Measurements from ENCODE around the gene SLC9A9.

Gene SLC9A9

DNA sequence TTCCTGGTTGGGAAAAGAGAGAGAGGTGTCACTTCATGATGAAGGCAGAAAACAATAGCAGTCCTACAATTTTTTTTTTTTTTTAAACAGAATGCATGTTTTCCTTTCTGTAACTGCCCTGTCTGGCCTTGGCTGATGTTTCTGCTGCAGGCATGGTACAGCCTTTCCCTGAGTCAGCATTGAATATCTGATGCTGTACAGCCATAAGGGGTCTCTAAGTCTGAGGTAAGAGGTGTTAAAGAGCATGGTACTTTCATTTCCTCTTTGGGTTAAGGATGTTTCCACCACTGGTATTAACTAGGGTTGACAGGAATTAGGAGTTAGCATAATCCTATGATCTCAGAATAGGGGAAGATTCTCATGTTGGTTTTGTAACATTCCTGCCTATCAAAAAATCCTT, 581.3 kb downstream of the SLC9A9 start:
- no peak for DNase-seq

DNA sequence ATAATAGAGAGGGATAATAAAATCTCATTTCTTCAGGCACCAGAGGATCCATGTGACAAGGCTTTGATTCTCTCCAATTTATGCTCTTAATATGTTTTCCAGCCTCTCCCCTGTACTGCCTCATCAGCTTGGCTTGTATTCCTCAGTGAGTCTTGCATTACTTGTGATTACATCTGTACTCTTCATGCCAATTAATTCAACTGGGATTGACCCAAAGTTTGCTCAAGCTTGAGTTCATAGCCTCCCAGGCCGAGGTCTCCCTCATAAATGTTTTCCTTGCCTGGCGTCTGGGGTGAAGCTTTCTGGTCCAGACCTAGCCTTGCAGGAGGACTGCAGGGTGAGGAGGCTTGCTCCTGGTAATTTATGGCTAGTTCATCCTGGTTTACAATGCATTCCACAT, 581.8 kb downstream of the SLC9A9 start:
- DNase-seq = no peak

DNA sequence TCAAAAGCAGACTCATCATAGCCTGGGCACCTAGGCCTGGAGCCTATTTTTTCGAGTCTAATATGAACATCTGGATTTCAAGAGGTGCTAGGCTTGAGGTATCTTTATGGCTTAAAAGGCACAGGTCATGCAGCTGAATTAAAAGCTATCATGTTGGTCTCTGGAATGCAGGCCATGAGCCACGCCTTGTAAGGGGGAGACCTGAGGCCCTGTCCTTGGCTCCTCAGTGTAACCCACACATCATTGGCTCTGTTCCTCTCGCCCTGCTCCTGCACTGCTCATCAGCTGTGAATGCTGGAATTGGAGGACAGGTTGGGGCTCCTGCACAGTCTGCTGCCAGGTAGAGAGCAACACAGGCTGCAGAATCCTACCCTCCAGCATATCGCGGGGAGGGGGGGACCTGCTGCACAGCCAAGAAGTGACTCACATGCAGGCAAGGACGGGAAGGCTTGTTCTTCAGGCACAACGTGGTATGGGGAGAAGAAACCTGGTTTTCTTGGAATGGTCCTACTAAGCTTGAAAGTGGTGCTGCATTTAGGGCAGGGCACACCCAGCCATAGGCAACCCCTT, 582.7 kb downstream of the SLC9A9 start:
- no peak for DNase-seq

GRCh38 chr3:143263852-143264513, 584.3 kb downstream of the SLC9A9 start:
- no peak for DNase-seq

DNA sequence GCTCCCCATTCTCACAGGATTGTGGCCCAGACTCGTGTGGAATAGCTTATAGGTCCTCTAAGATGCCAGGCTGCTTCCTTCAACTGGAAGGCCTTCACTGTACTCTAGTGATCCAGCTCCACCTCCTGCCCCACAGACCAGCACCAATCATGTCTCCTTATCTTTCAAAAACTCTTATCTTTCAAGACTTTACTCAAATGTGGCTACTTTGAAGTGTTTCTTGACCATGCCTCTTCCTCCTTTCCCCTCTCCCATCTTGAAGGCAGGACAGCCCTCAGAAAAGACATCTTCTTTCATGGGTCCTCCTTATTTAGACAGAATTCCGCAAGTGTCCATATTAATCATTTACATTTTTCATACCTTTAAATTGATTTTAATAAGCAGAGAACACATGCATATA, 586.4 kb downstream of the SLC9A9 start:
- DNase-seq = no peak

- DNase-seq = no peak
Observed at GRCh38 chr3:143258692-143259091, 589.6 kb downstream of the SLC9A9 start.

- DNase-seq = no peak
Observed at GRCh38 chr3:143256416-143256815, 591.9 kb downstream of the SLC9A9 start.

- DNase-seq = no peak
Observed at GRCh38 chr3:143255739-143256138, 592.5 kb downstream of the SLC9A9 start.

GRCh38 chr3:143252931-143253330, 595.3 kb downstream of the SLC9A9 start:
- no peak for DNase-seq

- DNase-seq = no peak
Observed at GRCh38 chr3:143249014-143249413, 599.3 kb downstream of the SLC9A9 start.

GRCh38 chr3:143247073-143247472, 601.2 kb downstream of the SLC9A9 start:
- no peak for DNase-seq

DNA sequence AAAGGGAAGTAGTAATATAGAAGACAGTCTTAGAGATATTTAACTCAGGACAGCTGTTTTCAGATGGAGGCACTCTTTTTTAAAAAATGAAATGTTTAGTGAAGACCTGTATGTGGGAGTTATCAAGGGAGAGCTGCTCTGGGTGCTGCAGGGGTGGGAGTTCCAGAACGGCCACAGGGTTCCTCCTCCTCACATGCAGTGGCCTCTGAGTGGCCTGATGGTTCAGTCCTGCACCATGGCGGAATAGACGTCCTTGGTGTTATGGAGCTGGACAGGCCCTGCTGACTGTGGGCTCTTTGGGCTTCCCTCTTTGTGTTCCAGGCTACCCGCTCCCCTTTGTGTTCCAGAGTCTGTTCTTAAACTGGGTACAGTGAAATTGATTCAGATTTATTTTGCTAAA, 602.6 kb downstream of the SLC9A9 start:
- no peak for DNase-seq

DNA sequence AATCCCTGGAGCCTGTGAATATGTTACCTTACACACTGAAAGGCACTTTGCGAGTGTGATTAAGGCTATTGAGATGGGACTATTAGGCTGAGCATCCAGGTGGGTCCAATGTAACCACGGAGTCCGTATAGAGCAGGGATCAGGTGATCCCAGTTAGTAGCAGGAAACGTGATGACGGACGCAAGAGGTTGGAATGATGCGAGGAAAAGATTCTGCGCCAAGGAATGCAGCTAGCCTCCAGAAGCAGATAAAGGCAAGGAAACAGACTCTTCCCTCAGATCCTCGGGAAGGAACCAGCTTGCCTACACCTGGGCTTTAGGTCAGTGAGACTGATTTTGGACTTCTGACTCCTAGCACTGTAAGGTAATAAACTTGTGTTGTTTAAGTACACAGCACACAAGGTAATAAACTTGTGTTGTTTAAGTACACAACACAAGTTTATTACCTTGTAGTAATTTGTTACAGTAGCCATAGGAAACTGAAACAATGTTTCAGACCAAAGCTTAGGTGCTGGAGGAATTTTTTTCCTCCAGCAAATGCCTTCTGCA, 603.7 kb downstream of the SLC9A9 start:
- no peak for DNase-seq

DNA sequence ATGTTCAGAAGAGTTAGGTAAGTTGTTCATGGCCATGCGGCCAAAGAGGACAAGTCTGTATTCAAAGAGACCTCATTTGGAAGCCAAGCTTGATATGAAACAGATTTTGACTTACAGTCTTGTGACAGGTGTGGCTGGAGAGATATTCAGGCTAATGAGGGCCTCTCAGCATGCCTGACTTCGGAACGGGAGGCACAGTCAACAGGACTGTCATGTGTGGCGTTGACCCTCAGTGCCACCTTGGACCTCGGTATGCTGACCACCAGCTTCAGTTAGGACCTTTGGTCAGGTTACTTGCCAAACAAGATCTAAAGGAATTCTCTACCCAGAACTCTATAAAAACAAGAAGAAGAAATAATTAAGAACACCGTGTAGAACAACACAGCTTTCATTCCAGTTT, 604.6 kb downstream of the SLC9A9 start:
- DNase-seq = no peak

- DNase-seq = no peak
Observed at GRCh38 chr3:143242691-143243090, 605.6 kb downstream of the SLC9A9 start.

DNA sequence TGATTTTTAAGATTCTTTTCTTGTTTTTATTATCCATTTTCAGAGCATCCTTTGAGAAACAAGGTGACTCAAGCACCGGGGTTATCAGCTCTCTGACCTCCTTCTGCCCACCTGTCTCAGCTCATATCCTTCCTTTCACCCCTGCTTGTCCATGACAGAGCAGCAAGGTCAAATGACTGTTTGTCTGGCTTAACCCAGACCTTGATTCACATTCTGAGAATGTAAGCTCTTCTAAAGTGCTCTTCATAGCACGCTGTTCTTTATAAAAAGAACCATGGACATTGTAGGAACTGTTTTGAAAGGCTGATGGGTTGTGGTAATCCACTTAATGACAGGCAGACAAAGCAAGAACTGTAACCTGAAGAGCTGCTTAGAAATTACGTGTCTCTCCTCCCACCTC, 606.2 kb downstream of the SLC9A9 start:
- DNase-seq = no peak

DNA sequence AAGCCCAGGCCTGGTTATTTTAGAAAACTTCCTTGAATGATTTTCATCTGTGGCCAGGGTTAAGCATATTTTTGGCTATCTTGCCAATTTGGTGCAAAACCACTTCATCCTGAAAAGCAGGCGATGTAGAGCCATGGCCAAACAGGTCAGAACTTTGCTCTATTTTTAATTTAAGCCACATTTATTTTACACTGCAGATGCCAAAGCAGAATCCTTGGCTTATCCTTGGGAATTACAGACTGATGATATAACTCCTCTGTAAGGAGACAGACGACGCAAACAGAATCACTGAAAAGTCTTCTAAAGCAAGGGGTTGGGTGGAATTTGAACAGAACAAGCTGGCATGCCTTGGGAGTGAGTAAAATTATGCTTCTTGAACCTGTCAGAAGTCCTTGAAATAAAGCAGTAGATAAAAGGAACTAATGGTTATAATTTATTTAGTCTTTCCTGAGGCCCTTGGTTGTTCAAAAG, 606.8 kb downstream of the SLC9A9 start:
- no peak for DNase-seq

GRCh38 chr3:143240886-143241285, 607.4 kb downstream of the SLC9A9 start:
- no peak for DNase-seq

DNA sequence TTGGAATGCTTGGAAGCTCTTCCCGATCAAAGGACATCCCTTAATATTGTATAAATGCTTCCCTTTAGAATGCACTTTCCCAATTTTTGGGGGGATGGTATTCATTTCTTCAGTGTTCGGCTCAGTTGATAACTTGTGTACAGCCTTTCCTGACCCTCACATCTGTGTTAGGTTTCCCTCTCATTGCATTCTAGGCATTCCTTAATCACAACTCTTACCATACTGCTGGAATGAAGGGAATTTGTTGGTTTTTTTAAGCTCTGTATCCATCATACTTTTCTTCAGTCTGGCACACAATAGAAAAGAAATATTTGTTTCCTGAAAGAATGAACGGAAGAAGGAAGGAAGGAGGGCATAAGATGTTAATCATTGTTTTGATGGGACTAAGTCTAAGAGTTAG, 609.2 kb downstream of the SLC9A9 start:
- DNase-seq = no peak

DNA sequence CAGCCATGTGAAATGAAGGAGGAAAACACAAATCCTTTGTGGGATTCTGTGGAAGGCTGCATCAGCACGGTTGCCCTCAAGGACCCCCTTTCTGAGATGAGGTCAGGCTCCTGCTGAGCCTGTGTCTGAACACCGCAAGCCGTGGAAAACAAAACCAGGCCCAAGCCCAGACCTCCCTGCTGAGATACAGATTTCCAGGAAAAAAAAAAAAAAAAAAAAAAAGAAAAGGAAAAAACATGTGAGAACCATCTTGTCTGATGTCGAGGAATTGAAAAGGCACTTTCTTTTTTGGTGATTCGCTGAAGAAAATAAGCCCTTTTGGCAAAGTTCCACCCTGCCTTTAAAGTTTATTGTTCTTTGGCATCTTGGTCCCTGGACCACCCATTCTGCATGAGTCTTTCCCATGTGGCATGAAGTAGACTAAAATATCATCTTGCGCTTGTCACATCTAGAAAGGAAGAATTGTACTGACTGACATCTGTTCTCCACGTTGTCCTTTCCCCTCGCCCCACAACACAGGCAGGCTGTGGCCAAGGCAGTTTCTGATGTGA, 611.1 kb downstream of the SLC9A9 start:
- DNase-seq = no peak

GRCh38 chr3:143236226-143236964, 611.9 kb downstream of the SLC9A9 start:
- no peak for DNase-seq

GRCh38 chr3:143235614-143236204, 612.6 kb downstream of the SLC9A9 start:
- no peak for DNase-seq

DNA sequence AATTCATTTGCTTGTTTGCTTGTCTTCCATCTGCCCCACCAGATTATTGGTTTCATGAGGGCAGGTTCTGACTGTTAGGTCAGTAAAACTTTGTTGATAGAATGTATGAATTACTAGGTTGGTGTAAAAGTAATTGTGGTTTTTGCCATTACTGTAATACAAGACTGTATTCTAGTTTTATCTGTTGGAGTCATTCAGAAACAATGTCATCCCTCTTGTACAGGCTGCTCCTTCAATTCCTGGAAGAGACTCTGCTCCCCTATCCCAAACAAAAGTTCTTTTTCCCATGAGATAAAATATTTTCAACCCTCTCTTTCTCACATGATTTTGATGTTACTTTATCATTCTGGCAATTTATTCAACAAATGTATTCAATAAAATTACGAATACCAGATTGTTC, 613.7 kb downstream of the SLC9A9 start:
- no peak for DNase-seq
